ENCODE measurements around the gene MARS2. TPM values are rescaled to one million over a fixed set of nuclear protein-coding genes. Genes with fewer than 3 reads are reported as not detected.

The MARS2 gene
- total RNA-seq, 2 experiments from 2014 or later: 21.8 to 32.7 TPM

DNA sequence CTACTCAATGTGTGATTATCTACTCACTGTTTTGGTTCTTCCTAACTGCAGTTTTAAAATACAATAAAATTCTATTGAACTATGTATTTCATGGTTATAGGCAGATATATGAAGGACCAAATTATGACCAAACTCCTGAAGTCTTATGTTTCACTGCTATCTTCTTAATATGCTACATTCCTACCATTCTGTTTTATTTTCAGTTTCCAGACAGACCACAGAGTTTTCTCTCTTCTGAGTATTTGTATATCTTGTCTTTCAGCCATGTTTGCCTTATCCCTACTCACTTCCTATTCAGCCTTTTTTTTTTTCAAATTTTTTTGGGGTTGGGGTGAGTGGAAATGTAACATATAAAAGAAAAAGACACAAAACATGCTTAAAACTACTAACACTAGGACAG lies 36.1 kb upstream of the MARS2 start:
- Histone ChIP-seq H3K4me1 (ENCODE audit: insufficient read depth, low read length, poor library complexity, severe bottlenecking) (no peaks in the 10 kb centered on the region), H3K4me2 (ENCODE audit: low read length) (no peak overlapping the region), H3K9me2 (ENCODE audit: insufficient read depth, low read length) (no peaks in the 10 kb centered on the region), H3K4me3 (ENCODE audit: low read depth, low read length, poor library complexity, severe bottlenecking) (no peak overlapping the region), H3K36me3 (ENCODE audit: insufficient read depth, low read length) (no peaks in the 10 kb centered on the region), H3K79me2 (ENCODE audit: insufficient read depth, low read depth, low read length) (no peaks in the 10 kb centered on the region), H3K27ac (ENCODE audit: low read depth, low read length, poor library complexity, severe bottlenecking) (no peak overlapping the region), H4K20me1 (ENCODE audit: insufficient read depth, low read length) (no peaks in the 10 kb centered on the region), H3K9me3 (ENCODE audit: low read length) (peaks cover 4% of the 10 kb centered on the region; the same call in 1 of the 2 replicates), H2AFZ (ENCODE audit: low read length) (no peak overlapping the region)
- DNase-seq (ENCODE audit: low spot score): no peak
- intact Hi-C loops (cut with micrococcal nuclease; ENCODE audit: unreplicated experiment): no loop called here
- TF ChIP-seq, protein P1, sequence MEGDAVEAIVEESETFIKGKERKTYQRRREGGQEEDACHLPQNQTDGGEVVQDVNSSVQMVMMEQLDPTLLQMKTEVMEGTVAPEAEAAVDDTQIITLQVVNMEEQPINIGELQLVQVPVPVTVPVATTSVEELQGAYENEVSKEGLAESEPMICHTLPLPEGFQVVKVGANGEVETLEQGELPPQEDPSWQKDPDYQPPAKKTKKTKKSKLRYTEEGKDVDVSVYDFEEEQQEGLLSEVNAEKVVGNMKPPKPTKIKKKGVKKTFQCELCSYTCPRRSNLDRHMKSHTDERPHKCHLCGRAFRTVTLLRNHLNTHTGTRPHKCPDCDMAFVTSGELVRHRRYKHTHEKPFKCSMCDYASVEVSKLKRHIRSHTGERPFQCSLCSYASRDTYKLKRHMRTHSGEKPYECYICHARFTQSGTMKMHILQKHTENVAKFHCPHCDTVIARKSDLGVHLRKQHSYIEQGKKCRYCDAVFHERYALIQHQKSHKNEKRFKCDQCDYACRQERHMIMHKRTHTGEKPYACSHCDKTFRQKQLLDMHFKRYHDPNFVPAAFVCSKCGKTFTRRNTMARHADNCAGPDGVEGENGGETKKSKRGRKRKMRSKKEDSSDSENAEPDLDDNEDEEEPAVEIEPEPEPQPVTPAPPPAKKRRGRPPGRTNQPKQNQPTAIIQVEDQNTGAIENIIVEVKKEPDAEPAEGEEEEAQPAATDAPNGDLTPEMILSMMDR (conservative IDR thresholded peaks at IDR 0.05; ENCODE audit: low read length): no peak
- no peak for TF ChIP-seq EZH2phosphoT487 (IDR thresholded peaks at IDR 0.05; ENCODE audit: borderline replicate concordance, low read depth, low read length)
- no TSS peak for BruUV-seq (replicated peaks)
- ChIA-PET CTCF (ENCODE audit: unreplicated experiment) (no interaction called here), POLR2A (no interaction called here)

DNA sequence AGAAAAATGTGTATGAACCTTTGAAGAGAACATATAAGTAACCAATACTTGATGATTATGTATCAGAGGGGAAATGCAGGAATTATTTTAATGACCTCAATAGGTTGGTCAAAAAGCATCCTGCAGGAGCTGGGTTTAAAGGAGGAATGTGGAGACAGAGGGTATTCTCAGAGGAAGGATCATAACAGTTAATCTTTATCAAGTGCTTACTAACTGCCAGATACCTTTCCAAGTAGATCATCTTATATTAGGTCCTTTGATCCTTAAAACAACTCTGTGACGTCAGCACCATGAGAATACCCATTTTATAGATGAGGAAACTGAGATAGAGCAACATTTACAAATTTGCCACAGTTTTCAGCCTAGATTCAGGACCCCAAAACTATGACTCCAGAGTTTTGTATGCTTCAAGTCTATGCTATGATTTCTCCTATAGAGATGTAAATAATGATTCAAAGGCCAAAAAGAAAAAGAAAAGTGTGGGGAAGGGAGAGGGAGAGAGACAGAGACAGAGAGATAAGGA lies 32.7 kb upstream of the MARS2 start:
- Histone ChIP-seq H3K36me3 (ENCODE audit: insufficient read depth, low read length) (no peaks in the 10 kb centered on the region), H3K4me2 (ENCODE audit: low read length) (no peak overlapping the region), H3K4me3 (ENCODE audit: low read depth, low read length, poor library complexity, severe bottlenecking) (no peak overlapping the region), H3K79me2 (ENCODE audit: insufficient read depth, low read depth, low read length) (no peaks in the 10 kb centered on the region), H4K20me1 (ENCODE audit: insufficient read depth, low read length) (no peaks in the 10 kb centered on the region), H3K9me2 (ENCODE audit: insufficient read depth, low read length) (no peaks in the 10 kb centered on the region), H3K27ac (ENCODE audit: low read depth, low read length, poor library complexity, severe bottlenecking) (no peak overlapping the region), H3K9me3 (ENCODE audit: low read length) (no peaks in the 10 kb centered on the region), H2AFZ (ENCODE audit: low read length) (no peak overlapping the region), H3K4me1 (ENCODE audit: insufficient read depth, low read length, poor library complexity, severe bottlenecking) (no peaks in the 10 kb centered on the region)
- TF ChIP-seq, protein P1 (conservative IDR thresholded peaks at IDR 0.05; ENCODE audit: low read length): no peak
- TF ChIP-seq EZH2phosphoT487 (IDR thresholded peaks at IDR 0.05; ENCODE audit: borderline replicate concordance, low read depth, low read length): no peak
- CTCF ChIA-PET (ENCODE audit: unreplicated experiment): no interaction called here
- BruUV-seq (replicated peaks): no TSS peak
- intact Hi-C loops (cut with micrococcal nuclease; ENCODE audit: unreplicated experiment): no loop called here
- POLR2A ChIA-PET: no interaction called here
- DNase-seq (ENCODE audit: low spot score): no peak

DNA sequence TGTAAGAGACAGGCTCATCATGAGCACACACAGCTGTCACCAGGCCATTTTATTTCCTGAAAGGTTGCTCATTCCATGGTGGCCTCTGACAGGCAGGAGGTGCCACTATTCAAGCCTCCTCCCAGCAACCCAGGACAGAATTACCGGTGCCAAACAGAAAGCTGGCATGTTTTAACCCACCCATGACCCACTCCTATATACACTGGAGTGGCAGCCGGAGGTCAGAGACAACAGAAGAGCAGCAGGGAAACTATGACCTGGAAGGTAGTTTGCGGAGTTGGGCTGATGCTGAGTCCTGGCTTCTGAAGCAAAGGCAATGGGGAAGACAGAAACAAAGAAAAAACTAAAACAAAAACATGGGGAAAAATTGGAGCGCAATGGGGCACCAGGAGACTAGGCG lies 32.1 kb upstream of the MARS2 start:
- no peaks in the 10 kb centered on the region for H3K9me2 ChIP-seq (ENCODE audit: insufficient read depth, low read length)
- ChIA-PET CTCF (ENCODE audit: unreplicated experiment) (no interaction called here), POLR2A (interaction anchor here (1.0 kb wide), 1 partner anchor 32 kb away, joined by 3 read pairs; the partner anchor contains the start of gene MARS2)
- H3K79me2 ChIP-seq (ENCODE audit: insufficient read depth, low read depth, low read length): no peaks in the 10 kb centered on the region
- H3K27ac ChIP-seq (ENCODE audit: low read depth, low read length, poor library complexity, severe bottlenecking): no peak overlapping the region
- DNase-seq (ENCODE audit: low spot score): no peak
- no peaks in the 10 kb centered on the region for H3K9me3 ChIP-seq (ENCODE audit: low read length)
- intact Hi-C loops (cut with micrococcal nuclease; ENCODE audit: unreplicated experiment): no loop called here
- no peak overlapping the region for H3K4me2 ChIP-seq (ENCODE audit: low read length)
- no peak for TF ChIP-seq EZH2phosphoT487 (IDR thresholded peaks at IDR 0.05; ENCODE audit: borderline replicate concordance, low read depth, low read length)
- TF ChIP-seq, protein P1 (conservative IDR thresholded peaks at IDR 0.05; ENCODE audit: low read length): no peak
- no peak overlapping the region for H3K4me3 ChIP-seq (ENCODE audit: low read depth, low read length, poor library complexity, severe bottlenecking)
- no TSS peak for BruUV-seq (replicated peaks)
- H3K4me1 ChIP-seq (ENCODE audit: insufficient read depth, low read length, poor library complexity, severe bottlenecking): no peaks in the 10 kb centered on the region
- H4K20me1 ChIP-seq (ENCODE audit: insufficient read depth, low read length): no peaks in the 10 kb centered on the region
- H3K36me3 ChIP-seq (ENCODE audit: insufficient read depth, low read length): no peaks in the 10 kb centered on the region
- no peak overlapping the region for H2AFZ ChIP-seq (ENCODE audit: low read length)
